NCI-H1105 (cell line): ENCODE measurements around the gene CDYL2.
"Not testable (repeated sequence)": the region's sequence is repeated elsewhere in the genome, so short reads cannot be mapped to it uniquely, and the experiment has no call there.

Source experiments
- DNase-seq: peaks from one replicate; lab custom pipeline; 2025; lab: John Stamatoyannopoulos, UW

The CDYL2 gene

GRCh38 chr16:80807906-80808305 lies 3.5 kb upstream of the CDYL2 start:
- DNase-seq: no peak

DNA sequence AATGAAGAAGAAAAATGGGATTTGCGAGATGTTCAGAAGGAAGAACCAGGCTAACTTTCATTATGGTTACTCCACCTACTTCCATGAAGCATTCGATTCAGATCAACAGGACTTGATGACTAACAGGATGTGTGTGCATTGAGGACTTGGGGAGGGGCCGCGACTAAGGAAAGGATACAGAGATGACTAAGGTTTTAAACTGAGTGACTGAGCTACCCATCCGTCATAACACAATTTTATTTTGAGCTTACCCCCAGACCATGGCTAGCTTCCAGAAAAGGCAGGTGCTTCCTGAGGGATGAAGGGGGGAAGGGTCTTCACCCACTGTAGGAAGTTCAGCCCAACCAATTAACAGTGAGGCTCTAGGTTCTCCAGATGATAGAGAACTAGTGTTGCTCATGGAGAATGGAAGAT lies 2.5 kb upstream of the CDYL2 start:
- DNase-seq: no peak

DNA sequence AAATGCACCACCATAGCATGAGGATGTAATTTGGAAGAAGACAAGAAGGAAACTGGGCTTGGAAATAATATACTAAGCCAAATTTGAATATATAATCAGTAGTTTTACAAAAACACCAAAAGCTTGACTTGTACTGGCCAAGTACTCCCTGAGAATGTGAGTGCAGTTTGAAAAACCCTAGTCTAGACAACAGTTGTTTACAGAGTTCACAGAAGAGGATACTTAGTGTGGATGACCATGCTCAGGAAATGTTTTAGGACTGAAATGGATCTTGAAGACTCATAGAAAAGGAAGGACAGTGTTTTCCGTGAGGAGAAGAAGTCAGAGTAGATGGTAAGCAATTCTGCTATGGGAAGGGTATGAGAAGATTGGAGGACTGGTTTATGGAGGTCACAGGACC lies 1.9 kb upstream of the CDYL2 start:
- no peak for DNase-seq

DNA sequence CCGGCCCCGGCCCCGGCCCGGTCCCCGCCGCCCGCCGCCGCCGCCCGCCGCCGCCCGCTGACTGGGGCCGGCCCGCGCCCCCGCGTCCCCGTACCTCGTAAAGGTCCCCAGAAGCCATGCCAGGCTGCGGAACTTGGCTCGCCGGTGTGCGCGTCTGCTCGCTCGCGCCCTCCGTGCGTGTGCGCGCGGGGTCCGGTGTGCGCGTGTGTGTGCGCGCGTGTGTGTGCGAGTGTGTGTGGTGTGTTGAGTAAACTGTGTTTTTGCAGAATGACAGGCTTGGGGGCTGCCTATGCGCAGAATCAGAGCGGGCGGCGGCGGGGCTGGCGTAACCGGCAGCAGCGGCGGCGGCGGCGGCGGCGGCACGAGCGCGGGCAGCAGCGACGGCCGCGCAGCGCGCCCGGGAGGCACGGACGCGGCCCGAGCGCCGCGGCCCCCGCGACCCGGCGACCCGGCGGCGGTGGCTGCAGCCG lies 307 bp downstream of the CDYL2 start:
- DNase-seq: no peak

DNA sequence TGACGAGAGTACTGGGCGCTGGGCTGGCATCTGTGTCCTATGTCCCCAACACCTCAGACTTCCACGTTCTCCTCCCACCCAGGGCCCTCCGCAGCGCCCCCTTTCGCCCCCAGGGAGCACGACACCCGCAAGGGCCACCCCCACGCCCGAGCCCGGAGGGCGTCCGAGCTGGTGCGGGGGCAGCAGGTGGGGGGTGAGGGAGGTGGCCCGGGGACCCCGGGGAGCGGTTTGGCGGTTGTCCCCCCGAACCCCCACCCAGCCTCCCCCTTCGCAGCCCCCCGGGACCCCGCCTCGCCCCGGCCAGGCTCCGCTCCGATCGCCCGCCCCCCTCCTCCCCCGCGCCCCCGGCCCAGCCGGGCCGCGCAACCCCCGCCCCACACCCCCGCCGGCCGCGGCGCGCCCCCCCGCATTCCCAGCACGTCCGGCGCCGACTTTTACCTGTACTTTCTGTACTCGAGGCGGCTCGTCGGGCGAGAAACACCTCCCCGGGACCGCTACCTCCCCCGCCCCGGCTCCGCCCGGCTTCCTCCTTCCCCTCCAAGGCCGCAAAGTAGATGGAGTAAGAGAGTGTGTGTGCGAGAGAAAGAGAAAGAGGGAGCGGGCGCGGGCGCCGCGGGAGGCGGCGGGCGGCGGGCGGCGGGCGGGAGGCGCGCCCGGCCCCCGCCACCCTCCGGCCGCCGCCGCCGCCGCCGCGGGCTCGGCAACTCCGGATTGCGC lies 901 bp downstream of the CDYL2 start:
- DNase-seq: no peak

DNA sequence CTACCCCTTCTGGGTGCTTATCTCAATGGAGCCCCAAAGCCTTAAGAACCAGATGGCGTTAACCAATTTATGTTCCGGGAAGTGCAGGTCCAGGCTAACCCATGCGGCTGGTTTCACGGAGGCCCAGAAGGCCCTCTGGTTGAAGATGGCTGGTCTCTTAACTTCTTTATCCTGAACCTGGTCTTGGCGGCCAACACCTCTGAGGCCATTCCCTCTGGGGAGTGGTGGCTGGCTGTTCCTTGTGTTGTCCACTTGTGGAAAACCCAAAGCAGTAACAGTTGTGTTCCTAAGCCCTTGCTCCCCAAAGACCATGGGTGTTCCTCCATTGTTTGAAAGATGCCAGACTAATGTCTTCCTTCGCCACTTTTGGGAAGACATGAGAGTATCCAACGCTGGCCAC lies 1.5 kb downstream of the CDYL2 start:
- DNase-seq: no peak

DNA sequence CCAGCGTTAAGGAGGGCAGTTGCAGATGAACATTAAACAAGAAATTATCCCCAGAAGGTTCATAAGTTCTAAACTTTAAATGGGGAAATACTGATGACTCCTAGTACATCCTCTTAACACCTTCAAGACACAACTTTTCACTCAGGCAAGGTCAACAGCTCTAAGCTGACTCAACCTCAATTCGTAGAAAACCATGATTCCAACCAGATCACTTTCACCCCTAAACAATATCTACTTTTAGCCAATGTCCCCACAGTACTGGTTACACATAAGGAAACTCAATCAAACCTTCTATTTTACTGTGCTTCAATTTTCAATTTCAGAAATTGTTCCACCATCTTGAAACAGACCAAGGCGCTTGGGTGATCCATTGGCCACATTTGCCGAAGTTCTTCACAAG lies 2.3 kb downstream of the CDYL2 start:
- no peak for DNase-seq

DNA sequence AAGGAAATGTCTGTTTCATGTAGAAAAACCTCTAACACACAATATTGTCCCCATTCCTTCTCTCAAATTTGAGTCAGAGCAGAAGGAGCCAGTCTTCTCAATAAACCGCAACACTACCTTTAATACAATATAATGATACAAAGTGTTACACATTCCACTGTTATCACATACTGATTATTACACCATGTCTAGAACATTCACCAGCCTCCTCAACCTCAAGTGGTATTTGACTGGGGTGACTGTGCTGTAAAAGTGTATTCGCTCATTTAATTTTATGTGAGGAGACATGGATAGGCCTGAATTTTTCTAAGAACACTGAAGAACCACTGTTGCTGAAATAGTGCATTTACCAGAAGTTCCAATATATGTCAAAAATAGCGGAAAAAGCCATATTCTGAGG lies 10.3 kb downstream of the CDYL2 start:
- no peak for DNase-seq

- DNase-seq: no peak
Observed at GRCh38 chr16:80792031-80792430, 12.4 kb downstream of the CDYL2 start.

DNA sequence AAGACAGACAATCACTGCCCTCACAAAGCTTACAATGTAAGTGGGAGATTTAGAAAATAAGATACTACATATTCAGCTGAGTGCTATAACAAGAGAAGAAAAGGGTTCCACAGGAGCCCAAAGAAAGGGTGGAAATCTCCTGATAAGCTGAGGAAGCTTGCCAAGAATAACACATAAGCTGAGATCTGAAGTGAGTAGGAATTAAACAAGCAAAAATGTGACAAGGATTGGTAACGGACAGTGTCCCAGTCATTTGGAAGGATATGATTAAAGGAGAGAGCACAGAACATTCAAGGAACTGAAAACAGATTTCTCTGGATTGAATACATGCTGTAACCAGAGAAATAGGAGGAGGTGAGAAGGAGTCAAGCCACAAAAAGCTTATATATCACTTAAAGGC lies 13.0 kb downstream of the CDYL2 start:
- no peak for DNase-seq

- no peak for DNase-seq
Observed at GRCh38 chr16:80790751-80791150, 13.6 kb downstream of the CDYL2 start.

DNA sequence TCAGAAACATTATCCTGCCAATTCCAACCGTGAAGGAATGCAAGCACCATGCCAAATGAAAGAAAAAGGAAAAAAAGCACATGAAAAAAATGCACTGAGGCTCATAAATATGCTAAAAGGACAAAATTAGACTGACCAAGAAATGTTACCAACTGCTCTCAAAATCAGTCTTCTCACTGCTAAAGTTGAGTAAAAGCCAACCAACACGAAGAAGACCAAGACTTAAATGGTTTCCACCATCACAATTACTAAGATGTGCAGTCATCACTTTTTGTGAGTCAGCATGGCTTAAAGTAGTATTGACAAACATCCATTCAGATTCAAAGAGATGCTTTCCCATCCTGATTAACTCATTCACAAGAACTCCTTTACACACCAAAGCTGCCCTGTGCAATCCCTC lies 16.4 kb downstream of the CDYL2 start:
- DNase-seq: no peak

DNA sequence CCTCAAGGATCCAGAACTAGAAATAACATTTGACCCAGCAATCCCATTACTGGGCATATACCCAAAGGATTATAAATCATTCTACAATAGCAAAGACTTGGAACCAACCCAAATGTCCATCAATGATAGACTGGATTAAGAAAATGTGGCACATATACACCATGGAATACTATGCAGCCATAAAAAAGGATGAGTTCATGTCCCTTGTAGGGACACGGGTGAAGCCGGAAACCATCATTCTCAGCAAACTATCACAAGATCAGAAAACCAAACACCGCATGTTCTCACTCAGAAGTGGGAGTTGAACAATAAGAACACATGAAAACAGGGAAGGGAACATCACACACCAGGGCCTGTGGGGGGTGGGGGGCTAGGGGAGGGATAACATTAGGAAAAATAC lies 17.8 kb downstream of the CDYL2 start:
- DNase-seq: not testable (repeated sequence)

- DNase-seq: no peak
Observed at GRCh38 chr16:80784951-80785350, 19.4 kb downstream of the CDYL2 start.

DNA sequence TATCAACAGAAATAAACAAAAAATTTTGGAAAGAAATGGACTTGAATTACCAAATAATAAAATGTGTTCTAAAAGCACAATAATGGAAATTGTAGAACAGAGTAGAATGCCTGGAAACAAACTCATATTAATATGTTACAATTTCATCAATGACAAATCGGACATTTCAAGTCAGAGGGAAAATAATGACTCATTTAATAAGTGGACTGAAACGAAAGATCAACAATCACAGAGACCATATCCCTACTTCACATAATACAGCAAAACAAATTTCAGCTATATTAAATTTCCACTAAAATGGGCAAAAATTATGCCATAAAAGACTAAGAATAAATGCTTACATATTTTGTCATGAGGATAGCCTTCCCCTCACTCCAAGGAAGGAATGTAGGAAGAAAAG lies 25.7 kb downstream of the CDYL2 start:
- DNase-seq: no peak

GRCh38 chr16:80776856-80777255 lies 27.5 kb downstream of the CDYL2 start:
- DNase-seq: no peak

- DNase-seq: no peak
Observed at GRCh38 chr16:80775450-80775849, 28.9 kb downstream of the CDYL2 start.

DNA sequence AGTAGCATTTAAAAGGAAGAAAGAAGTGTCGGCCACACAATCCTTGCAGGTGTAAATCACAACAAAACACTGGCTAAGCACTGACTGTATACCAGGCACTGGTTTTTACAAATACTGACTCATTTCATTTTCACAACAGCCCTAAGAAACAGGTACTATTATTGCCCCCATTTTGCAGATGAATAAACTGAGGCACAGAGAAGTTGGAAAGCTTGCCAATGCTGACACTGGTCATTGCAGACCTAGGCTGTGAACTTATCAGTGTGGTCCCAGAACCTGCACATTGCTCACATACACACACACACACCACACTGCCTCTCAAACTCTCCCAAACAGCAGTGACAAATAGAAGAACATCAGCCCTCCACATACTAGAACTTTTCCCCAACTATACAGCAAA lies 37.6 kb downstream of the CDYL2 start:
- DNase-seq: no peak

GRCh38 chr16:80759419-80760162 lies 44.8 kb downstream of the CDYL2 start:
- DNase-seq: no peak

DNA sequence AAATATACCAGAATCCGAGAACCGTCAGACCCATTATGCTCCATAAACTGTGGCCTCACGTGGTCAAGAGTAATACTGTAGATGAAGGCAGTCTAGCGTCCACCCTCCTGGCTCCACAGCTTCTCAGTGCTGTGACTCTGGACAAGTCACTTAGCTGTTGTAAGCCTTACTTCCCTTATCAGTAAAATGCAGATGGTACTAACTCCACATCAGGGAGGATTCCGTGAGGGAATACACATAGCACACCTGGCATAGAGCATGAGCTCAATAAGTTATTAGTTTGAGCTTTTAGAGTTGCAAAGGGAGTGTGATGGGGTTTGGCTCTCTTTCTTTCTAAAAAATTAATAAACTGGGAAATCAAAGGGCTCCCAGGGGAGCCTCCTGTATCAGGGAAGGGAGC lies 49.9 kb downstream of the CDYL2 start:
- DNase-seq: no peak

GRCh38 chr16:80752541-80752940 lies 51.9 kb downstream of the CDYL2 start:
- no peak for DNase-seq

DNA sequence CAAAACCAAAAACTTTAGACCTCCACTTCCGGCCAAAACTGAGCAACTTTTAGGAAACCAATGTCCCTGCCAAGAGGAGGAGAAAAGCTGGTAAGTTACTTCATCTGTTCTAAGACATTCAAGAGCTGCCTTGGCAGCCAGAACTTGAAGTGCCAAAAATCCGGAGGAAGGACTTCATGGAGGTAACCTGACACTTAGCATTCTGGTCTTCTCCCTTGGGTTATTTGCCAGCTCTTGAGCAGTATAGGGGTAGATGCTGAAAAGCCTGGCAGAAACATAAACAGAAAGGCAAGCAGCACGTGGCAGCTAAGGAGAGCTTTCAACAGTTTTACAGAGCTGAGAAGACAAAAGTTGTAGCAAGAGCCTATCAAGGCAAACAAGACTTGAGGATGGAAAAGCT lies 53.2 kb downstream of the CDYL2 start:
- no peak for DNase-seq

DNA sequence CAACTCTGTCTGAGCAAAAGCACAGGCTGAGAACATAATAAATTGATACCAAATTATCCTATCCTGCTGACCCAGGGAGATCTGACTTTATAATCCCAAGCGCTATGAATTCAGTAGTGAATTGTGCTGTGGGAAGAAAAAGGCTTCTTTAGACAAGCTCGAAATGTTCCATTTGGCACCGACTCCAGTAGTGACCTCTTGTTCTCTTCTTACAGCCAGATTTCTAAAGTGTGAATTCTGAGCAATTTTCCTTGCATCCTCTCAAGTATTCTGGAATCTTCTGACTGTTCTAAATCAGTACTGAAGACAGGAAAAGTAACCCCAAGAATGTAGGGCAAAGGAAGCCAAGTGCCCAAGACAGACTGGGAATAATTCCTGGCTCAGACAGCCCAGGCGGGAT lies 58.2 kb downstream of the CDYL2 start:
- DNase-seq: no peak

- DNase-seq: no peak
Observed at GRCh38 chr16:80744856-80745255, 59.5 kb downstream of the CDYL2 start.
